GM12878 (cell line): ENCODE results near the gene GHDC.

ENCODE experiments used
- CHD2 ChIP-seq: IDR thresholded peaks from 2 replicates; pipeline ENCODE4 v1.6.1; 2011; ENCODE audit warnings: low read depth, low read length, improper control_type of control experiment, borderline replicate concordance
- CTCF ChIP-seq, 3 experiments: IDR thresholded peaks in 2 of 3; conservative IDR thresholded peaks in 1 of 3; 2 replicates each; pipeline ENCODE4 v1.5.1; 2011; ENCODE audit warnings: low read depth in 3 of 3, low read length in 3 of 3, mild to moderate bottlenecking in 3 of 3, control low read depth in 2 of 3, moderate library complexity in 2 of 3, inconsistent platforms in 1 of 3, mixed read lengths in 1 of 3; ENCODE audit not compliant: control insufficient read depth in 2 of 3, insufficient read depth in 1 of 3; ENCODE audit errors: extremely low read depth in 1 of 3
- EED ChIP-seq: sonication (generic); IDR thresholded peaks from 2 replicates; pipeline ENCODE4 v1.6.1; 2016; ENCODE audit warnings: antibody characterized with exemption, low read depth
- HDGF ChIP-seq: fragments of 450-650 bp; IDR thresholded peaks from 2 replicates; pipeline ENCODE4 v1.6.1; 2016; ENCODE audit warnings: antibody characterized with exemption
- POLR2AphosphoS5 ChIP-seq: IDR thresholded peaks from 2 replicates; pipeline ENCODE4 v1.6.1; 2011; ENCODE audit warnings: mild to moderate bottlenecking, low read length, inconsistent platforms
- ZBTB33 ChIP-seq: fragments of 450-650 bp; IDR thresholded peaks from 2 replicates; pipeline ENCODE4 v1.6.1; 2017; ENCODE audit warnings: mild to moderate bottlenecking

GRCh38 chr17:42169351-42169750 is 24.9 kb downstream of the GHDC start:
- no peak for TF ChIP-seq POLR2AphosphoS5
- no peak for TF ChIP-seq HDGF
- TF ChIP-seq CHD2, result no peak
- no peak for TF ChIP-seq CTCF (IDR thresholded peaks at IDR 0.05 in 2 of 3, conservative IDR thresholded peaks at IDR 0.05 in 1 of 3; ENCODE audit: control insufficient read depth in 2 of 3, extremely low read depth in 1 of 3, insufficient read depth in 1 of 3, low read depth in 3 of 3, low read length in 3 of 3)
- TF ChIP-seq ZBTB33, result no peak
- no peak for TF ChIP-seq EED
